K562 (cell line): Measurements from ENCODE around the gene INSR. TPM values are rescaled to one million over a fixed set of nuclear protein-coding genes. Genes with fewer than 3 reads are reported as not detected.

Source experiments
- ATAC-seq: fragments of 200-7000 bp; cut with Tn5 transposase; 3 replicates; pipeline ENCODE4 v1.9.1; 2020; ENCODE audit warnings: moderate library complexity
- BruUV-seq: library from RNA; stranded (reverse); fragments of 400-500 nt; replicated peaks from 2 replicates; lab custom pipeline; 2021; lab: Mats Ljungman, UMichigan
- CTCF ChIA-PET: fragments of 300-600 bp; formaldehyde crosslinking; extraction: SDS; loops from one replicate; lab custom pipeline; 2021; ENCODE audit warnings: low intra/inter-chr PET ratio; lab: Yijun Ruan, JAX
- POLR2A ChIA-PET: fragments of 300-600, 350-650 bp; sonication (Branson Sonifier 250); formaldehyde crosslinking; extraction: SDS; loops from one replicate; lab custom pipeline; 2021; ENCODE audit warnings: antibody characterized with exemption, inconsistent platforms; lab: Yijun Ruan, JAX
- DNase-seq, 4 experiments: peaks; one replicate each; pipeline versions ENCODE4 v3.0.0 to v3.0.0-alpha.2; 2011 to 2018; ENCODE audit warnings: low spot score in 3 of 4, mixed read lengths in 3 of 4; ENCODE audit errors: extremely low read depth in 1 of 4
- FAIRE-seq: peaks from 2 replicates; lab custom pipeline; 2011; peaks lifted over from hg19 to GRCh38; lab: Jason Lieb, UNC
- H2AFZ ChIP-seq: 2 replicates; pipeline ENCODE4 v1.6.0; 2011; ENCODE audit warnings: low read depth, low read length, control low read depth, inconsistent platforms
- H3K27ac ChIP-seq: fragments of 200-600 bp; 3 replicates; pipeline ENCODE4 v1.8.0; 2011; ENCODE audit warnings: low read depth, mild to moderate bottlenecking, control low read depth, inconsistent platforms, low read length, moderate library complexity, mixed read lengths; ENCODE audit errors: extremely low read depth
- H3K27me3 ChIP-seq, 2 experiments: fragments of 300-600 bp in 1 of 2; 2 replicates in 1 of 2; 3 replicates in 1 of 2; pipeline versions ENCODE4 v1.6.0 to v1.8.0; 2011; ENCODE audit warnings: inconsistent platforms in 2 of 2, low read length in 2 of 2, mild to moderate bottlenecking in 1 of 2, mixed read lengths in 1 of 2, moderate library complexity in 1 of 2; ENCODE audit not compliant: control insufficient read depth in 2 of 2, insufficient read depth in 2 of 2
- H3K36me3 ChIP-seq: fragments of 300-600 bp; 3 replicates; pipeline ENCODE4 v1.8.0; 2011; ENCODE audit warnings: mild to moderate bottlenecking, low read length, inconsistent platforms; ENCODE audit not compliant: control insufficient read depth, insufficient read depth
- H3K4me1 ChIP-seq, 2 experiments: fragments of 200-600 bp in 1 of 2; replicated peaks in 1 of 2; 2 replicates in 1 of 2; 3 replicates in 1 of 2; pipeline versions ENCODE4 v1.5.1 to v1.8.0; 2011; ENCODE audit warnings: inconsistent platforms in 2 of 2, low read length in 2 of 2, mild to moderate bottlenecking in 1 of 2, mixed read lengths in 1 of 2, moderate library complexity in 1 of 2; ENCODE audit not compliant: control insufficient read depth in 2 of 2, insufficient read depth in 2 of 2
- H3K4me2 ChIP-seq: 2 replicates; pipeline ENCODE4 v1.6.1; 2011; ENCODE audit warnings: low read length, control low read depth, inconsistent platforms, mixed read lengths; ENCODE audit not compliant: insufficient read depth
- H3K4me3 ChIP-seq: fragments of 200-600 bp; sonication (generic), shearing (Covaris generic); 2 replicates; pipeline ENCODE4 v1.5.1; 2016; ENCODE audit warnings: control low read depth, inconsistent platforms
- H3K79me2 ChIP-seq: fragments of 200-600 bp; 3 replicates; pipeline ENCODE4 v1.8.0; 2011; ENCODE audit warnings: low read length, inconsistent platforms; ENCODE audit not compliant: control insufficient read depth, insufficient read depth
- H3K9ac ChIP-seq, 2 experiments: 2 replicates each; pipeline versions ENCODE4 v1.6.0 to v1.6.1; 2011; ENCODE audit warnings: low read depth in 2 of 2, low read length in 2 of 2, control low read depth in 1 of 2, inconsistent platforms in 1 of 2, mild to moderate bottlenecking in 1 of 2, mixed read lengths in 1 of 2; ENCODE audit not compliant: insufficient read depth in 1 of 2
- H3K9me1 ChIP-seq: one replicate; pipeline ENCODE4 v1.6.0; 2011; ENCODE audit warnings: inconsistent platforms, mild to moderate bottlenecking, low read length, moderate library complexity; ENCODE audit not compliant: control insufficient read depth, insufficient read depth
- H3K9me3 ChIP-seq: replicated peaks from 2 replicates; pipeline ENCODE4 v1.5.1; 2011; ENCODE audit warnings: low read depth, low read length, inconsistent platforms; ENCODE audit not compliant: control insufficient read depth, insufficient read depth
- H4K20me1 ChIP-seq: replicated peaks from 2 replicates; pipeline ENCODE4 v1.6.1; 2011; ENCODE audit warnings: low read length, inconsistent platforms, mixed read lengths; ENCODE audit not compliant: control insufficient read depth, insufficient read depth
- BRF1 ChIP-seq: IDR thresholded peaks from 3 replicates; pipeline ENCODE4 v1.6.1; 2011; ENCODE audit warnings: borderline replicate concordance, mild to moderate bottlenecking; ENCODE audit not compliant: insufficient read length; ENCODE audit errors: extremely low read depth
- CBX3 ChIP-seq, 2 experiments: IDR thresholded peaks; 1 replicate in 1 of 2; 2 replicates in 1 of 2; pipeline ENCODE4 v1.6.1; 2012; ENCODE audit warnings: inconsistent platforms in 2 of 2, low read length in 2 of 2, borderline replicate concordance in 1 of 2, control low read depth in 1 of 2
- CEBPB ChIP-seq: fragments of 450-650 bp; IDR thresholded peaks from 2 replicates; pipeline ENCODE4 v1.6.1; 2016; ENCODE audit warnings: missing genetic modification characterization, missing compliant biosample characterization
- CEBPG ChIP-seq, 3 experiments: fragments of 200-800 bp in 1 of 3; sonication (Bioruptor generic) in 1 of 3; sonication (generic) in 1 of 3; formaldehyde crosslinking in 1 of 3; IDR thresholded peaks in 2 of 3; conservative IDR thresholded peaks in 1 of 3; 2 replicates each; pipeline versions ENCODE4 v1.6.1 to v1.8.0; 2016 to 2022; ENCODE audit warnings: missing compliant biosample characterization in 2 of 3, missing genetic modification characterization in 2 of 3, mild to moderate bottlenecking in 1 of 3, missing genetic modification reagents in 1 of 3
- GABPB2 ChIP-seq: fragments of 250-450 bp; sonication (Bioruptor Pico); conservative IDR thresholded peaks from 2 replicates; pipeline ENCODE4 v1.5.1; 2021; ENCODE audit warnings: mild to moderate bottlenecking
- HMG20A ChIP-seq: fragments of 450-650 bp; formaldehyde crosslinking; conservative IDR thresholded peaks from 2 replicates; pipeline ENCODE4 v1.4.0; 2020; ENCODE audit warnings: mild to moderate bottlenecking, mixed read lengths
- MCM2 ChIP-seq: fragments of 450-650 bp; IDR thresholded peaks from 2 replicates; pipeline ENCODE4 v1.6.1; 2017; ENCODE audit warnings: low read depth, mild to moderate bottlenecking
- POLR2AphosphoS2 ChIP-seq: IDR thresholded peaks from 2 replicates; pipeline ENCODE4 v1.6.1; 2012; ENCODE audit warnings: low read length, improper control_type of control experiment
- RBBP5 ChIP-seq: fragments of 200-600 bp; sonication (generic); IDR thresholded peaks from 2 replicates; pipeline ENCODE4 v1.6.1; 2012; ENCODE audit warnings: borderline replicate concordance, mild to moderate bottlenecking, low read length, control low read depth, inconsistent platforms; ENCODE audit not compliant: insufficient read depth, poor library complexity, severe bottlenecking
- SIX5 ChIP-seq, 2 experiments: IDR thresholded peaks; 2 replicates each; pipeline ENCODE4 v1.6.1; 2011; ENCODE audit warnings: low read length in 2 of 2, borderline replicate concordance in 1 of 2, low read depth in 1 of 2, mild to moderate bottlenecking in 1 of 2, moderate library complexity in 1 of 2; ENCODE audit not compliant: insufficient read depth in 1 of 2
- SREBF1 ChIP-seq: fragments of 150-350 bp; IDR thresholded peaks from 2 replicates; pipeline ENCODE4 v1.6.1; 2014; ENCODE audit warnings: antibody characterized with exemption, low read depth, low read length, borderline replicate concordance
- WGBS: fragments of 100-300 bp; shearing (Covaris generic); methylation state at CpG from one replicate; pipeline ENCODE4 v1.1.6; 2016; ENCODE audit warnings: low coverage, mixed read lengths; ENCODE audit not compliant: insufficient coverage; ENCODE audit errors: missing lambda C conversion rate; 5-methylcytosine and 5-hydroxymethylcytosine counted together
- in situ Hi-C: fragments of 300-500 bp; cut with MboI; formaldehyde crosslinking; loops from 4 replicates; pipeline ENCODE4 v1.15.0; 2018; ENCODE audit warnings: inconsistent platforms, mixed read lengths
- intact Hi-C: fragments of 100-400 bp; cut with micrococcal nuclease; formaldehyde crosslinking; loops from 2 replicates; pipeline ENCODE4 v1.14.2; 2022
- polyA plus RNA-seq, 8 experiments: library from polyadenylated mRNA; depleted of rRNA in 4 of 8; stranded (reverse) in 5 of 8; unstranded in 3 of 8; fragments of >200 nt; fragmentation: Nextera tagmentation in 2 of 8; fragmentation: Illumina TruSeq in 1 of 8; extraction: Ambion mirVana in 2 of 8; extraction: Trizol in 1 of 8; gene quantifications; 2 replicates each; pipeline versions ENCODE4 v1.2.1 to v1.2.3, GENCODE V29; 2011 to 2014; ENCODE audit warnings: inconsistent platforms in 1 of 8, missing spikeins in 1 of 8
- total RNA-seq, 7 experiments: library from RNA; depleted of rRNA in 6 of 7; stranded (reverse); fragments of >200 nt in 6 of 7; fragmentation: Illumina TruSeq in 2 of 7; extraction: Trizol in 2 of 7; gene quantifications; 2 replicates each; pipeline versions ENCODE4 v1.2.1 to v1.2.3, GENCODE V29; 2011 to 2021; ENCODE audit warnings: low replicate concordance in 1 of 7
- TF ChIP-seq, protein P1 (sequence below): fragments of 450-650 bp; IDR thresholded peaks from 2 replicates; pipeline ENCODE4 v1.6.1; 2016; ENCODE audit warnings: mild to moderate bottlenecking
- TF ChIP-seq, protein P2 (sequence below): sonication (generic); formaldehyde crosslinking; IDR thresholded peaks from 2 replicates; pipeline ENCODE4 v1.8.0; 2022; ENCODE audit warnings: mild to moderate bottlenecking, missing genetic modification reagents

INSR gene
- total and polyA plus RNA-seq, 9 of the 15 experiments (the other 6 are each of a cell fraction or from before 2014, with no cell fraction given), result 0.04 to 0.88 (median 0.41) TPM

DNA sequence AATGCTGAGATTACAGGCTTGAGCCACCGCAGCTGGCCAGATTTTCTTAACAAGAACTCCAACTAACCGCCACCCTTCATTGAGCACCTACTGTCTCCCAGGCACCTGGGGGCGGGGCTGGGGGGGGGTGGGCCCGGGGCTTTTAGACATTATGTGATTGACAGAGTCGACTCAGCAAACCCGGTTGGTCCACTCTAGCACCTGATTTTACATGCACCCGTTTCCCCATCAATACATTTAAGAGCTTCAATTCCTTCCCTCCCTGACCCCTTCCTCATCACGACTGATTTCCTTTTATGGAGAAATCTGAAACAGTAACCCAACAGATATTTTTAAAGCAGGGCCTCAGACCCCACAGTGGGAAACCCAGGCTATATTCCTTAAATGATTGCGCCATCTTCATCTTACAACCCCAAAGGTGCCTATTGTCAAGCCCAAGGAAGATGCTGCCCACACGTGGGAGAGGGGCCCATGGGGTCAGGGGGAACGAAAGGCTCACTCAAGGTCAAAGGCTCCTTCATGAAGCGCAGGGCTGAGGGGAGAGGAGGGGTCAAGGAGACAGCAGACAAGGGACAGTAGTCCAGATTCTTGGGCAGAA, 1.8 kb downstream of the INSR start:
- Histone ChIP-seq H3K9ac (no peak overlapping the region), H3K4me3 (no peak overlapping the region), H4K20me1 (0 out of 2 replicates have a peak, but pooled peaks cover 3% of the 10 kb centered on the region), H2AFZ (no peak overlapping the region), H3K79me2 (no peaks in the 10 kb centered on the region), H3K4me2 (no peak overlapping the region), H3K9me1 (no peaks in the 10 kb centered on the region), H3K27ac (no peak overlapping the region), H3K4me1 (peaks cover 0 to 17% of the 10 kb centered on the region in 2 experiments; a peak in 2 of 5 replicates), H3K36me3 (no peaks in the 10 kb centered on the region), H3K27me3 (peaks cover 5 to 25% of the 10 kb centered on the region in 2 experiments; a peak in 4 of 5 replicates), H3K9me3 (no peaks in the 10 kb centered on the region)
- intact Hi-C loops (no loop called here), in situ Hi-C loops (no loop called here)
- ATAC-seq (no peak), FAIRE-seq (no peak), DNase-seq (no peak)
- BruUV-seq, result no TSS peak
- TF ChIP-seq POLR2AphosphoS2 (no peak), MCM2 (no peak), CEBPG (CRISPR knock-in tag; IDR thresholded peaks at IDR 0.05) (no peak), CEBPG (tag; conservative IDR thresholded peaks at IDR 0.05 in 1 of 2, IDR thresholded peaks at IDR 0.05 in 1 of 2) (peak in 1 of 2 experiments; percentile 35; a peak in 1 of 4 replicates), SREBF1 (no peak), HMG20A (CRISPR knock-in tag) (no peak), CEBPB (tag) (peak; percentile 48; the same call in 1 of the 2 replicates), CBX3 (IDR thresholded peaks at IDR 0.05; ENCODE audit: borderline replicate concordance in 1 of 2, low read length in 2 of 2) (no peak), RBBP5 (no peak), BRF1 (no peak), GABPB2 (CRISPR knock-in tag) (no peak), SIX5 (IDR thresholded peaks at IDR 0.05; ENCODE audit: borderline replicate concordance in 1 of 2, insufficient read depth in 1 of 2, low read depth in 1 of 2, low read length in 2 of 2) (no peak)
- TF ChIP-seq, protein P1, sequence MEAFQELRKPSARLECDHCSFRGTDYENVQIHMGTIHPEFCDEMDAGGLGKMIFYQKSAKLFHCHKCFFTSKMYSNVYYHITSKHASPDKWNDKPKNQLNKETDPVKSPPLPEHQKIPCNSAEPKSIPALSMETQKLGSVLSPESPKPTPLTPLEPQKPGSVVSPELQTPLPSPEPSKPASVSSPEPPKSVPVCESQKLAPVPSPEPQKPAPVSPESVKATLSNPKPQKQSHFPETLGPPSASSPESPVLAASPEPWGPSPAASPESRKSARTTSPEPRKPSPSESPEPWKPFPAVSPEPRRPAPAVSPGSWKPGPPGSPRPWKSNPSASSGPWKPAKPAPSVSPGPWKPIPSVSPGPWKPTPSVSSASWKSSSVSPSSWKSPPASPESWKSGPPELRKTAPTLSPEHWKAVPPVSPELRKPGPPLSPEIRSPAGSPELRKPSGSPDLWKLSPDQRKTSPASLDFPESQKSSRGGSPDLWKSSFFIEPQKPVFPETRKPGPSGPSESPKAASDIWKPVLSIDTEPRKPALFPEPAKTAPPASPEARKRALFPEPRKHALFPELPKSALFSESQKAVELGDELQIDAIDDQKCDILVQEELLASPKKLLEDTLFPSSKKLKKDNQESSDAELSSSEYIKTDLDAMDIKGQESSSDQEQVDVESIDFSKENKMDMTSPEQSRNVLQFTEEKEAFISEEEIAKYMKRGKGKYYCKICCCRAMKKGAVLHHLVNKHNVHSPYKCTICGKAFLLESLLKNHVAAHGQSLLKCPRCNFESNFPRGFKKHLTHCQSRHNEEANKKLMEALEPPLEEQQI, result no peak
- TF ChIP-seq, protein P2, sequence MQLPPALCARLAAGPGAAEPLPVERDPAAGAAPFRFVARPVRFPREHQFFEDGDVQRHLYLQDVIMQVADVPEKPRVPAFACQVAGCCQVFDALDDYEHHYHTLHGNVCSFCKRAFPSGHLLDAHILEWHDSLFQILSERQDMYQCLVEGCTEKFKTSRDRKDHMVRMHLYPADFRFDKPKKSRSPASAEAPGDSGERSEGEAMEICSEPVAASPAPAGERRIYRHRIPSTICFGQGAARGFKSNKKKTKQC (CRISPR knock-in tag), result no peak
- ChIA-PET POLR2A (no interaction called here), CTCF (no interaction called here)
- 22% methylated on average over 9 of the region's 12 CpGs for WGBS
